Fibroblast of upper back skin (primary cell): ENCODE results near the gene SLFN13.
"Not testable (repeated sequence)": the region's sequence is repeated elsewhere in the genome, so short reads cannot be mapped to it uniquely, and the experiment has no call there.

ENCODE experiments used
- DNase-seq: peaks from one replicate; pipeline ENCODE4 v3.0.0-alpha.2; 2013

SLFN13 gene

GRCh38 chr17:35432176-35433074 lies 16.1 kb downstream of the SLFN13 start, which contains the start of gene SLFN12:
Gene SLFN12 (minus strand): TSS chr17:35432500. CDS start chr17:35423028, 9,472 bp downstream.
- DNase-seq, result peak; percentile 96

GRCh38 chr17:35429702-35430101 lies 18.9 kb downstream of the SLFN13 start:
- DNase-seq, result no peak

GRCh38 chr17:35428229-35428628 lies 20.3 kb downstream of the SLFN13 start:
- no peak for DNase-seq

- no peak for DNase-seq
Measured at GRCh38 chr17:35423761-35424160, 24.8 kb downstream of the SLFN13 start.

- not testable (repeated sequence) for DNase-seq
Measured at GRCh38 chr17:35421069-35421468, 27.5 kb downstream of the SLFN13 start.

- DNase-seq, result no peak
Measured at GRCh38 chr17:35416659-35417058, 31.9 kb downstream of the SLFN13 start.

- DNase-seq, result not testable (repeated sequence)
Measured at GRCh38 chr17:35414707-35415106, 33.9 kb downstream of the SLFN13 start.

GRCh38 chr17:35414247-35414646 lies 34.3 kb downstream of the SLFN13 start:
- no peak for DNase-seq

- no peak for DNase-seq
Measured at GRCh38 chr17:35407531-35407930, 41.0 kb downstream of the SLFN13 start.

- DNase-seq, result no peak
Measured at GRCh38 chr17:35406568-35406967, 42.0 kb downstream of the SLFN13 start.

GRCh38 chr17:35404360-35404759 lies 44.2 kb downstream of the SLFN13 start:
- no peak for DNase-seq

GRCh38 chr17:35393783-35394182 lies 54.8 kb downstream of the SLFN13 start:
- DNase-seq, result not testable (repeated sequence)

GRCh38 chr17:35390663-35391062 lies 57.9 kb downstream of the SLFN13 start:
- DNase-seq, result no peak

GRCh38 chr17:35390156-35390555 lies 58.4 kb downstream of the SLFN13 start:
- no peak for DNase-seq

GRCh38 chr17:35387496-35387895 lies 61.1 kb downstream of the SLFN13 start:
- no peak for DNase-seq
